ENCODE measurements around the gene KCNQ5. TPM values are rescaled to one million over a fixed set of nuclear protein-coding genes. Genes with fewer than 3 reads are reported as not detected.

KCNQ5 gene
- total and polyA plus RNA-seq, 2 of the 8 experiments (the other 6 are each of a cell fraction or from before 2014, with no cell fraction given) = 0.83 to 1.2 TPM

DNA sequence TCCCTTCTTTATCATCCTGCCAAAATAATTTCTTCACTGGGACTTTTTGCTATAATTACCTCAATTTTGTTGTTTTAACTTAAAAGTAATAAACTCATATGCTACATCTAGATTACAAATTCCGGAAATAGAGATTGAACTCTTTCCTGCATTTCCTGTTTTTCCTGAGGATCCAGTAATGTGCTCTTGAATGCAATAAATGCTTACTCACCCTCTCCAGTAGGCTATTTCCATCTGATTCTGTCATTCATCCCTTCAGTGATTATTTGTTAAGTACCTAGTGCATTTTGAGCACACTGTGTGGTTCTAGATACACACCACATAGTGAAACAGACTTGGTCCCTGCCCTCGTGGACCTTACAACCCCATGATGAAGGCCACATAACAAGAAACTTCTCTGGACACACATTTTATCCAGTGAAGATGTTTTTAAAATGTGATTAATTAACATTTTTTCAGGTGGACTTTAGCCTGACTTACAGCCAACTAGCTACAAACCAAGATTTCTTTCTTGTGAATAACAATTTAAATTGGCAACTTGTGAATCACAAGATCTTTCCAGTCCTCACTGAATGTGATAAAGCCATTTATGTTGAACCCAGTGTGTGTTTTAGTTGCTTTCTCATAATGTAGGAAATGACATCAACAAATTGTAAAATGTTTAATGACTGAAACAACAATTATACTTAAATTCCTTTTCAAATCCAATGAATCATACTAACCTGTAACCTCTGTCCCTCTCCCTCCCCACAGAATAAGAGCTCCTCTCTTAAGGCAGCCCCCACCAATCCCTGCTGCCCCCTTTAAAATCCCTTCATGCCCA is 331.2 kb downstream of the KCNQ5 start (continued):
- TF ChIP-seq TEAD4 (IDR thresholded peaks at IDR 0.05; ENCODE audit: low read depth, low read length) (no peak), POU5F1 (IDR thresholded peaks at IDR 0.05; ENCODE audit: low read depth, low read length) (no peak), RAD21 (IDR thresholded peaks at IDR 0.05 in 1 of 2, conservative IDR thresholded peaks at IDR 0.05 in 1 of 2; ENCODE audit: low read depth in 2 of 2, low read length in 2 of 2) (no peak), SIN3A (conservative IDR thresholded peaks at IDR 0.05 in 1 of 2, IDR thresholded peaks at IDR 0.05 in 1 of 2; ENCODE audit: low read depth in 1 of 2, low read length in 2 of 2) (no peak)

Data from H1 (cell line).